Urothelium cell line (cell line): ENCODE results near the gene KCNT2.
"Not testable (repeated sequence)": the region's sequence is repeated elsewhere in the genome, so short reads cannot be mapped to it uniquely, and the experiment has no call there.

Experiments
- DNase-seq: peaks from one replicate; pipeline ENCODE4 v3.0.0; 2011; ENCODE audit warnings: low spot score, mixed read lengths
- FAIRE-seq: peaks from 2 replicates; lab custom pipeline; 2011; peaks lifted over from hg19 to GRCh38; lab: Jason Lieb, UNC

Gene KCNT2

DNA sequence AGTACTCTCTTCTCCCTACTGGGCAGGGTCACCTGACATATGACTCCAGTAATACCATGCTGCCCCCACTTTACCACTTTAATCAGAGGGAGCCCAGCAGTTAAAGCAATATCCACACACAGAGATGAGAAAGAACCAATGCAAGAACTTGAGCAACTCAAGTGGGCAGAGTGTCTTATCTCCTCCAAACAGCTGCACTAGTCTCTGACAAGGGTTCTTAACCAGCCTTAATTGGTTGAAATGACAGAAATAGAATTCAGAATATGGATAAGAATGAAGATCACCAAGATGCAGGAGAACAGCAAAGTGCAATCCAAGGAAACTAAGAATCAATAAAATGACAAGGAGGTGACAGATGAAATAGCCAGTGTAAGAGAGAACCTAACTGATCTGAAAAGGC is 91.0 kb downstream of the KCNT2 start:
- FAIRE-seq (no peak), DNase-seq (no peak)

- FAIRE-seq = no peak
Observed at GRCh38 chr1:196516373-196516772, 91.9 kb downstream of the KCNT2 start.

GRCh38 chr1:196515904-196516303 is 92.3 kb downstream of the KCNT2 start:
- DNase-seq (no peak), FAIRE-seq (no peak)

More at GRCh38 chr1:196516373-196516772, 91.9 kb downstream of the KCNT2 start:
- no peak for DNase-seq

DNA sequence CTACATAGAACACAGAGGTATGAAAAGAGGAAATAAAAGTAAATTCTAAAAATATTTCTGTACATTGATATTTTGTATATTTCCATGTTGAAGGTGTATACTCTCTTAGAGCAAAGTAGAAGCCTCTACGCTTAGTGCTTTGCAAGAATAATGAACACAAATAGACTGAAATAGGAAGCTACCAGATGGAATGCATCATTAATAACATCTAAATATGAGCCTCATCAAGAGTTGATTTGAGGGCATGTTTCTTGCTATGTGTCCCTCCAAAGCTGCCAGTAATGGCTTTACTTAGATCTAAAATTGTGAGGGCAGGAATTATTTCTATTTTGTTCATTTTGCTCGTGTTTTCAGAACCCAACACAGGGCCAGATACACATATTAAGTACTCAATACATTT is 94.4 kb downstream of the KCNT2 start:
- no peak for FAIRE-seq
- DNase-seq = no peak

DNA sequence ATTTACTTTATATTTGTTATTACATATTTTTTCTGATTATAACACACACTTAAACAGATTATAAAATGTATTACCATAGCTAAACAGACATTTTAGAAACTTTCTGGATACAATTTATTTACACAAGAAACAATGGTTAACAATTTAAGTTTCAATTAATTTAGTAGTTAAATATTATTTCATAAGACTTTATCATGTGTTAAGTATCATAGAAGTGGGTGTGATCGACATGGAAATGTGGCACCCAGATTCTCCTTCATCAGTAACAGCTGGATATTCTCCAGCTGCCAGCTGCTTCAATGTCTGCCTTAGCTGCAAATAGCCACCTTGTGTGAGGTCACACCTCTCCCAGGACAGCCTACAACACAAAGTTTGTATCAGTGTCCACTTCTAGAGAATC is 97.8 kb downstream of the KCNT2 start:
- DNase-seq (no peak), FAIRE-seq (no peak)

DNA sequence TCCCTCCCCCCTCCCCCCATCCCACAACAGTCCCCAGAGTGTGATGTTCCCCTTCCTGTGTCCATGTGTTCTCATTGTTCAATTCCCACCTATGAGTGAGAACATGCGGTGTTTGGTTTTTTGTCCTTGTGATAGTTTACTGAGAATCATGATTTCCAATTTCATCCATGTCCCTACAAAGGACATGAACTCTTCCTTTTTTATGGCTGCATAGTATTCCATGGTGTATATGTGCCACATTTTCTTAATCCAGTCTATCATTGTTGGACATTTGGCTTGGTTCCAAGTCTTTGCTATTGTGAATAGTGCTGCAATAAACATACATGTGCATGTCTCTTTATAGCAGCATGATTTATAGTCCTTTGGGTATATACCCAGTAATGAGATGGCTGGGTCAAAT is 104.0 kb downstream of the KCNT2 start:
- not testable (repeated sequence) for FAIRE-seq, DNase-seq

DNA sequence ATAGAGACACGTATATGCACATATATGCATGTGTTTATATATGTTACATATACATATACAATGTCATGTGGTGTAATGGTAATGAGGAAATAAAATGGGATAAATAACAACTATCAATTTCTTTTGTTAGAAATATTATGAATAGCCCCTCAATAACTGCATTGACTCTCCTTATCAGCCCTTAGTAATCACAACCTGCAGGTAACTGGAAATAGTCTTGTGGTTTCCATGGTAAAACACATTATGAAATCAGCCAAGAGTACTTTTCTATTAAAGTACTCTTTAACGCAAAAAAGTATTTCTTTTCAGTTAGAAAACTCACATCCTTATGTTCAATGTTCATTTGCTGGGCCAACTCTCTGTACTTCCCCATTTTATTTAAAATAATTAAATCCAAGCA is 105.8 kb downstream of the KCNT2 start:
- DNase-seq = no peak
- no peak for FAIRE-seq

- no peak for DNase-seq
- no peak for FAIRE-seq
Observed at GRCh38 chr1:196501760-196502428, 106.3 kb downstream of the KCNT2 start.

GRCh38 chr1:196497817-196498216 is 110.4 kb downstream of the KCNT2 start:
- FAIRE-seq (no peak), DNase-seq (no peak)

GRCh38 chr1:196494766-196495165 is 113.5 kb downstream of the KCNT2 start:
- FAIRE-seq (no peak), DNase-seq (no peak)

- FAIRE-seq = no peak
Observed at GRCh38 chr1:196493881-196494280, 114.4 kb downstream of the KCNT2 start.

GRCh38 chr1:196488579-196488978 is 119.7 kb downstream of the KCNT2 start:
- no peak for DNase-seq
- FAIRE-seq = no peak

More at GRCh38 chr1:196493881-196494280, 114.4 kb downstream of the KCNT2 start:
- no peak for DNase-seq

- no peak for DNase-seq
- FAIRE-seq = no peak
Observed at GRCh38 chr1:196486346-196486745, 121.9 kb downstream of the KCNT2 start.

DNA sequence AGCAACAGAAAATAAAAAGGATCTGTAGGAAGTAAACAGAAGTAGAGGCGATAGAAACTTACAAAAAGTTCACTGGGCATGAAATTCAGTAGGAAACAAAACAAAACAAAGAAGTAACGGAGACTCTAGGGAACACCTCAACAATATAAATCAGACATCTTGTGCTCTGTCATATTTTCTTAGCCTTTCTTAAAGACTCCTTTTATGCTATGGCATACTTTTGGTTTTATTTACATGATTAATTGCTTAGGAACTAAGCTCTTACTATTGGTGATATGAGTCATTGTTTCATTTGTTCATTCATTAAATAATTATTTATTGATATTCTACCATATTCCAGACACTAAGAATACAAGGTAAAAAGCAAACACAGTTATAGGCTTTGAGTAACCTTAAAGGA is 126.6 kb downstream of the KCNT2 start:
- DNase-seq = no peak
- FAIRE-seq = no peak

DNA sequence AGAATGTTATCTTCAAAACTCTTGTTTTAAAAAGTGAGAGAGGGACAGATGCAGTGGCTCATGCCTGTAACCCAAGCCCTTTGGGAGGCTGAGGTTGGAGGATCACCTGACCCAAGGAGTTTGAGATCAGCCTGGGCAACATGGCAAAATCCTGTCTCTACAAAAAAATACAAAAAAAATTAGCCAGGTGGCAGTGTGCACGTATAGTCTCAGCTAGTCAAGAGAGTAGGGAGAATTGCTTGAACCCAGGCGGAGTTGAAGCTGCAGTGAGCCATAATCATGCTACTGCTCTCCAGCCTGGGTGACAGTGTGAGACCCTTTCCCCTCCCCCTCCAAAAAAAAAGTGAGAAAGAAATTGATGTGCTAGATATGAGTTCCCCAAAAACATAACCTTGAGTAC is 131.0 kb downstream of the KCNT2 start:
- FAIRE-seq = no peak
- DNase-seq = no peak

DNA sequence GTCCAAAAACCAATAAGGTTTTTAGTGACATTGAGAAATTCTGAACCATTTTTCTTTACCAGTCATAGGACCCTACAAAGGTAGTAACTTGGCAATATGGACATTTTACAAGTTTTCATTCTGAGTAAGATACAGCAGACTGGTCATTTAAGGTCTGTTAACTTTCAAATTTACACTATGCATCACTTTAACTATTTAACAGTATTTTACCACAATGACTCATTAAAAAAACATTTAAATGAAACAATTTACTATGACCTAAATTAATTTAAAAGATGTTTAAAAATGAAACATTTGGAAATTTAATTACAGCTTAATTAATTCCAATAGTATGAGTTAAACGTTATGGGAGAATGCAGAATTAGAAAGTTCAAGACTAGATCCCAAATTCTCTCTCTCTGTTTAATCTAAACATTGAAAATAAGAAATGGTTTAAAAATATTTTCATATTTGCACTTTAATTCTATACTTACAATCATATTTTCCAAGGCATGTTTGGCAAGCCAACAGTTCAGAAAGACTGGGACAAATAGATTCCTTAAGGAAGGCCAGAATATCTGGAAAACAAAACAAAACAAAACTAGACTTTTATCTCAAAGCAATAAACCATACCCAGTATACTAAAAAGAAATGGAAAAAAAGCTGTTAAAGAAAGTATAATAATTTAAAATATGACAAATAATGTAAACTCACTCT is 140.9 kb downstream of the KCNT2 start:
- no peak for FAIRE-seq

GRCh38 chr1:196466654-196467053 is 141.6 kb downstream of the KCNT2 start:
- DNase-seq (peak; percentile 41), FAIRE-seq (no peak)

More for the DNA sequence above, 140.9 kb downstream of the KCNT2 start:
- DNase-seq = no peak

DNA sequence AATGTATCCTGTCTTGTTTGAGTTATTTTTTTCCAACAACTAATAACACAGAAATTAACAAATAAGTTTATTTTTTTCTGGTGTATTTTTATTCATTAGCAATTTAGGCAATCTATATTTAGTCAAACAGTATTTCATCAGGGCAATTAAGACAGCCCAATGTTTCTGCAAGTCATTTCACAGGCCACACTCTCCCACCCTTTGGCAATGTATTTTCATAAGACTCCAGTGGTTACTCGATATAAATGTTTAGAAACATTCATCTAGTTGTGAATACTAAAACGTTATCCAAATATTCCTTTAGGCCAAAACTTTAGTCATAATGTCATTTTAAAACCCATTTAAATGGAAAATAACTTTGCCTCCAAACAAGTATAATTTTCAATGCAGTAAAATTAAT is 142.1 kb downstream of the KCNT2 start:
- no peak for FAIRE-seq

DNA sequence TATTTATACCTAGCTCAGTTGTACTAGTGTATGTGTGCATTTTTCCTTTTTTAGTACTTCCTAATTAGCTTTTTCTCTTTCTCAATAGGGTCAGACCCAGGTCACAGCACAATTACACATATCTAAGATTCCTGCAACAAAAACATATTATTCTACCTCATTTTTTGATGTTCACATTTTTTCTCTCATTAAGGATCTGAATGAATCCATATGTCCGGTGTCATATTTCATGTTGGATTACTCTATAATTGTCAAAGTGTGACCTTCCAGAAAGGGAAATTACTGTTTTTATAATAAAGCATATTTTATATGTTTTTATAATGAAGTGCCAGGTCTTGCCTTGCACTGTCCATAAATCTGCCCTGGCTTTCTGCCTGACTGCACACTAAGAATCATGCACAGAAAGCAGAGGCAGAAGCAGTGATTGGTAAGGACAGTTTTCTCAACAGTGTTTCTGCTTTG is 143.7 kb downstream of the KCNT2 start:
- FAIRE-seq (no peak), DNase-seq (no peak)

More for the DNA sequence above, 142.1 kb downstream of the KCNT2 start:
- no peak for DNase-seq

DNA sequence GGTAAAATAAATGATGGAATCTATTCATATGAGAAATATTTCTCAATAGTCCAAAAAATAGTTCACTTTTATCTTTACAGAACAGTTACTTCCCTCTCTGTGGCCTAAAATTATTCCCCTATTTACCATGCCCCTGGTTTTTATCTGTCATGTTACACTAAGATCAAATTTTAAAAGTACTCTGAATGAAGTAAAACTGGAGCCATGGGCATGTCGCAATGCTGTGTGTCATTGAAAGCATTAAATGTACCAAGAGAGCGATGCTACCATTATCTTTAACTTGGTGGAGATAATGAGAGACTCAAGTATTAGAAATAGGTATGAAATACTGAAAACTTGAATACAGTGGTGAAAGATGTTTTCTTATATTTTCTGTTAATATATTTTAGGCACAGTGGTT is 146.2 kb downstream of the KCNT2 start:
- DNase-seq (no peak), FAIRE-seq (no peak)

GRCh38 chr1:196461521-196461920 is 146.7 kb downstream of the KCNT2 start:
- DNase-seq (no peak), FAIRE-seq (no peak)

GRCh38 chr1:196459383-196459782 is 148.9 kb downstream of the KCNT2 start:
- FAIRE-seq = no peak
- DNase-seq = no peak
